ENCODE results near the gene MBP. TPM values are rescaled to one million over a fixed set of nuclear protein-coding genes. Genes with fewer than 3 reads are reported as not detected.
A peak's percentile ranks its signal among the peaks of the same experiment; 100 is the strongest.
"Not testable (repeated sequence)": the region's sequence is repeated elsewhere in the genome, so short reads cannot be mapped to it uniquely, and the experiment has no call there.

The MBP gene
- polyA plus RNA-seq, 4 donors, result 18.5 to 23.3 (median 21.5) TPM

GRCh38 chr18:76995896-76996295 is 136.7 kb downstream of the MBP start:
- no peak for DNase-seq (ENCODE audit: low read depth in 4 of 4, low spot score in 2 of 4)

GRCh38 chr18:76994086-76994654 is 138.4 kb downstream of the MBP start:
- no peak for DNase-seq (ENCODE audit: low read depth in 4 of 4, low spot score in 2 of 4)

GRCh38 chr18:76993573-76993972 is 139.0 kb downstream of the MBP start:
- no peak for DNase-seq (ENCODE audit: low read depth in 4 of 4, low spot score in 2 of 4)

- no peak for DNase-seq (ENCODE audit: low read depth in 4 of 4, low spot score in 2 of 4)
Measured at GRCh38 chr18:76993085-76993382, 139.5 kb downstream of the MBP start.

DNA sequence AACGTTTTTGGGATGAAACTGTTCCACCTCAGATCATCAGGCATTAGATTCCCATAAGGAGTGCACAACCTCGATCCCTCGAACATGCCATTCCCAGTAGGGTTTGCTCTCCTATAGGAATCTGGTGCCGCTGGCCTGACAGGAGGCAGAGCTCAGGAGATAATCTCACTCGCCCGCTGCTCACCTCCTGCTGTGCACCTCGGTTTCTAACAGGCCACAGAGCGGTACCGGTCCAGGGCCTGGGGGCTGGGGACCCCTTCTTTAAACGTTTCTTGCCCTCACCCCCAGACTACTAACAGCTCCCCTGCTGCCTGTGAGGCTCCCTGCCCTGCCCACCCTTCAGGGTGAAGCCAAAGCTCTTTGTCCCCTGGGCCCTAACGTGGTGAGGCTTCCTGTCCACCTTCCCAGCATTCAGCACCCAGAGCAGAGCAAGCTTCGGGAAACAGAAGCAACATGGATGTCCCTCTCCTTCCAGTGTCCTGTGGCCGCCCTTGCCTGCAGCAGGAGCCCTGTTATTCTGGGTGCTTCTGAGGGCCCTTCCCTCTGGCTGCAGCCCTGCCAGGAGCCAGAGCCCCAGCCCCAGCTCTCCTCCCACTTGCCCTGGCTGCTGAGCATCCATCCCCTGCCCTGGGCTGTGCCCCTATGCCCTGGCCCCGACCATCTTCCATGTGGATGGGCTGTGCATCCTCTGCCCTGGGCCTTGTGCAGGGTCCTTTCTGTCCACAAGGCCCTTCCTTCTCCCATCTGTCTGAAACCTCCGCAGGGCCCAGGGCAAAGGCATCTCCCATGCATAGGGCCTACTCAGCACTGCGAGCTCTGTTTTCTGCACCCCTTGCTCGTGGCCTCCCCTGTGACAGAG is 140.1 kb downstream of the MBP start:
- no peak for DNase-seq (ENCODE audit: low read depth in 4 of 4, low spot score in 2 of 4)

- no peak for DNase-seq (ENCODE audit: low read depth in 4 of 4, low spot score in 2 of 4)
Measured at GRCh38 chr18:76991021-76991688, 141.4 kb downstream of the MBP start.

GRCh38 chr18:76990343-76991020 is 142.1 kb downstream of the MBP start:
- not testable (repeated sequence) for DNase-seq (ENCODE audit: low read depth in 4 of 4, low spot score in 2 of 4)

DNA sequence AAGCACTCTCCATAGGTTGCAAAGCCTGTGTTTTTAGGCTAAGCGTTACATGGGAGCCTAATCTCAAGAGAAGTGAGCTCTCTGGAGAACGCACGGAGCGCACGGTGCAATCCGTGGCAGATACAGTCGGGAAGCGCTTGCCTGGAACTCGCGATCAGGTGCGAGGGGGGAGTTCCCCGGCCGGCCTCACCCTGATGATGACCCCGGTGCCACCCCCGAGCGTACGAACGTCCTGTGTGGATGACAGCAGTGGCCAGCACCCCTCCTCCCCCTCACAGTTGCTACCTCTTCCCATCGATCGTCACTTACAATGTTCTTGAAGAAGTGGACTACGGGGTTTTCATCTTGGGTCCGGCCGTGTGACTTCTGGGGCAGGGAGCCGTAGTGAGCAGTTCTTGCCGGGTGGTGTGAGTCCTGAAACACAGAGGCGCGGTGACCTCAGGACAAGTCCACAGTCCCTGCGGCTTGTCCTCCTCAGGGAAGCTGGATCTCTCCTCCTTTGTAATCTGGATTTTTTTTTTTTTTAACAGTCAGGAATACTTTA is 142.9 kb downstream of the MBP start:
- no peak for DNase-seq (ENCODE audit: low read depth in 4 of 4, low spot score in 2 of 4)

GRCh38 chr18:76988827-76989646 is 143.5 kb downstream of the MBP start:
- DNase-seq (ENCODE audit: low read depth in 4 of 4, low spot score in 2 of 4), result no peak

GRCh38 chr18:76988031-76988826 is 144.4 kb downstream of the MBP start:
- no peak for DNase-seq (ENCODE audit: low read depth in 4 of 4, low spot score in 2 of 4)

DNA sequence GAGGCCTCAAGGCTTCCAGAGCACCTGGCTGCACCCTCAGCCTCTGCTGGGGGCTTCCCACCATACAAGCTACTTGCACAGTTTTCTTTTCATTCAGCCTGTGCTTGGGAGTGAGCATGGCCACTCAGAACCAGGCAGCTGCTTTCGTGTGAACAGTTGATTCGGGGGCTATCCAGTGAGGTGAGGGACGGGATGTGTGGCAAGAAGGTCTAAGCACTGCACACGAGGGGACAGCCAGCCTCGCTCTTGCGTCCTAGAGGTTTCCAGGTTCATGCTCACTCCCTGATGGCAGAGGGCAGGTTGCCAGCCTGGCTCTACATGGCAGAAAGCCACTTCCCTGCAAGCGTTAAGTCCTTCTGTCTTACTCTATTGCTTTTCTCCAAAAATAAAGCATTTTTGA is 146.2 kb downstream of the MBP start:
- no peak for DNase-seq (ENCODE audit: low read depth in 4 of 4, low spot score in 2 of 4)

DNA sequence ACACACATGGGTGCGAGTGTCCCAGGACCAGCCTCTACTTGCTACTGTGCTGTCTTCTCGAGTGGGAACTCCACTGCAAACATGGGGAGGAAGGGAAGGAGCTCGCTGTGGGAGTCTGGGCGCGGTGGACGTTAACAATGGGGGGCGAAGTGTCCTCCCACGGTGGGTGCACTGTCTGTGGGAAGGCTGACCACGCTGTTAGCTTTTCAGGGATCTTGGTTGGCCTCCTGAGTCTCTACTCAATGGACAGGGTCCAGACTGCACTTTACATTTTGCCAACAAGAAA is 146.7 kb downstream of the MBP start:
- DNase-seq (ENCODE audit: low read depth in 4 of 4, low spot score in 2 of 4), result no peak

DNA sequence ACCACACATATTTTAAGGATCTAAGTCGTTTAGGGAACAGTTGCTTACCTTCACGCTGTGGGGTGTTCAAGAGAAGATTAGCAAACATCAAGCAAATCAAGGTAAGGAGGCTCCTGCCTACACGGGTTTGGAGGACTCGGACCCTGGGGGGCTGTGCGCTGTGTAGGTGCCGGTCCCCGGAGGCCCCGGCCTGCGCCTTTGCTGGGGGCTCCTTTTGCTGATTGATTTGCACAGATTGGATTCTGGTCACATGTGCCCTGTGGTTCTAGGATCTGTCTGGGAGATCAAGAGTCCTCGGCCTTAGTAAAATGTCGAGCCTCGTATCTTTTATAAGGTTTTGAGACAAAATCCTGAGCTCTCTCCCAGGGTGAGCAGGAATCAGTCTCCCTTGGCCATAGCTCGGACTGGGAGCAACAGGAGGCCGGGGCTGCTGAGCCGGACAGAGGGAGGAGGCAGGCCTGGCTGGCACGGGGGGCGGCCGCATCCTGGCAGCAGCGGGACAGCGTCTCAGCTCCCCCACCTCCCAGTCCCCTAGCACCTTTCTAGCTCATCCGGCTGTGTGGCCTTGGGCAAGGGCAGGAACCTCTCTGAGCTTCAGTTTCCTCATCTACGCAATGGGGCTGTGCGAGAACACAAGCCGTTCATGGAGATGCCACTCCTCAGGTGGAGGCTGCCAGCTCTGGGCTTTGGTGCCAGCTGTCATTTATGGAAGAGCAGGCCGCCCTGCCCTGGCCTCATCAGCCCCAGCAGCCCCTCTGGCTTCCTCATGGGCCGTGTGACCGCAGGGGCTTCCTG is 147.2 kb downstream of the MBP start:
- DNase-seq (ENCODE audit: low read depth in 4 of 4, low spot score in 2 of 4), result no peak

GRCh38 chr18:76984193-76985155 is 148.1 kb downstream of the MBP start:
- no peak for DNase-seq (ENCODE audit: low read depth in 4 of 4, low spot score in 2 of 4)

- DNase-seq (ENCODE audit: low read depth in 4 of 4, low spot score in 2 of 4), result no peak
Measured at GRCh38 chr18:76983613-76984051, 149.0 kb downstream of the MBP start.

GRCh38 chr18:76982841-76983583 is 149.6 kb downstream of the MBP start:
- peak in 3 of 4 donors; percentile 60 to 71 (median 62) for DNase-seq (ENCODE audit: low read depth in 4 of 4, low spot score in 2 of 4)

DNA sequence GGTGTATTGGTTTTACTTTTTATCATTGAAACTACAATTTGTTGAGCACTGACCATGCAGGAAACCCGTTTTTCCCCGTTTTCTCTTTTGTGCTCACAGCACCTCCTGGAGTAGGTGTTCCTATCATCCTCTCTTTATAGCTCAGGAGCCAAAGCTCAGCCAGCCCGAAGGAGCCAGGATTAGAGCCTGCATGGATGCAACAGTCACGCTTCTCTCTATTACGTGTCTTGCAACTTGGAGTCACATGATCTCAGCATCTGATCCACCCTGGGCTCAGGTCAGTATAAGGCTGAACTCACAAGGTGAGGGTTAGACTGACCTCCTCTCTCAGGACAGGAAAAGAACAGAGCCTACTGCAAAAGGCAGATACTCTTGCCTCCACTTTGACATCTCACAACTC is 150.5 kb downstream of the MBP start:
- no peak for DNase-seq (ENCODE audit: low read depth in 4 of 4, low spot score in 2 of 4)
